Measurements from ENCODE around the gene FAM219A. TPM values are rescaled to one million over a fixed set of nuclear protein-coding genes. Genes with fewer than 3 reads are reported as not detected.

FAM219A gene
- total RNA-seq, 1 experiment from 2014 or later, result 20.6 TPM

- TF ChIP-seq ATF1 (CRISPR knock-in tag; IDR thresholded peaks at IDR 0.05) (no peak), ZNF263 (CRISPR knock-in tag; IDR thresholded peaks at IDR 0.05; ENCODE audit: low read depth) (no peak)
Observed at GRCh38 chr9:34499076-34499475, 40.7 kb upstream of the FAM219A start (continued).

DNA sequence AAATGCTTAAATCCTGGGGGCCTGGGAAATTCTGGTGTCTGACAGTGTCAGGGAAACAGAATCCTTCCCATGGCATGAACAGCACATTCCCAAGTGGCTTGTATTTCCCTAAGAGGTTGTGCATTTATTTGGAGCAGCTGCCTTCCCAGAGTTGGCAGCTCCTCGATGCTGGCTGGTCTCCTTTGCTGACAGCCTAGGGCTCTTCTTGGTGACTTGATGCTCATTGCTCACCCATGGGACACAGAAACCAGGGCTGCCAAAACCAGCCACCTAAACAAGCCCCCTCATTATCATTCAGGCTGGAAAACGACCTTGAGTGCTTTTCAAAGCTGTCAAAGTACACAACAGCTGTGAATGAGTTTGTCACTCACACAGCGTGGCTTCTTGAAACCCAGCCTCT is 40.2 kb upstream of the FAM219A start:
- no peak overlapping the region for H3K27ac Mint-ChIP-seq
- H3K36me3 Mint-ChIP-seq, result no peaks in the 10 kb centered on the region
- CTCF ChIA-PET, result interaction anchor here (1.0 to 4.5 kb wide), 3 partner anchors 12 to 95 kb away, joined by 3 to 27 read pairs (median 6); no protein-coding TSS in a partner anchor
- H3K9me3 Mint-ChIP-seq, result no peaks in the 10 kb centered on the region
- peaks cover 12% of the 10 kb centered on the region for H3K4me1 Mint-ChIP-seq
- H3K27me3 Mint-ChIP-seq (ENCODE audit: low read depth), result peaks cover 4% of the 10 kb centered on the region; the same call in 1 of the 2 replicates
- ATAC-seq (no peak), DNase-seq (ENCODE audit: low spot score) (no peak)
- POLR2A ChIA-PET, result interaction anchor here (0.6 kb wide), 1 partner anchor 308 kb away, joined by 5 read pairs; no protein-coding TSS in a partner anchor
- TF ChIP-seq, protein P1, sequence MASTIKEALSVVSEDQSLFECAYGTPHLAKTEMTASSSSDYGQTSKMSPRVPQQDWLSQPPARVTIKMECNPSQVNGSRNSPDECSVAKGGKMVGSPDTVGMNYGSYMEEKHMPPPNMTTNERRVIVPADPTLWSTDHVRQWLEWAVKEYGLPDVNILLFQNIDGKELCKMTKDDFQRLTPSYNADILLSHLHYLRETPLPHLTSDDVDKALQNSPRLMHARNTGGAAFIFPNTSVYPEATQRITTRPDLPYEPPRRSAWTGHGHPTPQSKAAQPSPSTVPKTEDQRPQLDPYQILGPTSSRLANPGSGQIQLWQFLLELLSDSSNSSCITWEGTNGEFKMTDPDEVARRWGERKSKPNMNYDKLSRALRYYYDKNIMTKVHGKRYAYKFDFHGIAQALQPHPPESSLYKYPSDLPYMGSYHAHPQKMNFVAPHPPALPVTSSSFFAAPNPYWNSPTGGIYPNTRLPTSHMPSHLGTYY (CRISPR knock-in tag; IDR thresholded peaks at IDR 0.05), result no peak
- no peak for TF ChIP-seq CREM (CRISPR knock-in tag; IDR thresholded peaks at IDR 0.05)
- TF ChIP-seq NFATC4 (CRISPR knock-in tag; IDR thresholded peaks at IDR 0.05), result no peak
- no peak for TF ChIP-seq CBFB (CRISPR knock-in tag; IDR thresholded peaks at IDR 0.05; ENCODE audit: low read depth)
- no peak for TF ChIP-seq RELA (CRISPR knock-in tag; IDR thresholded peaks at IDR 0.05; ENCODE audit: borderline replicate concordance)
- TF ChIP-seq, protein P2, sequence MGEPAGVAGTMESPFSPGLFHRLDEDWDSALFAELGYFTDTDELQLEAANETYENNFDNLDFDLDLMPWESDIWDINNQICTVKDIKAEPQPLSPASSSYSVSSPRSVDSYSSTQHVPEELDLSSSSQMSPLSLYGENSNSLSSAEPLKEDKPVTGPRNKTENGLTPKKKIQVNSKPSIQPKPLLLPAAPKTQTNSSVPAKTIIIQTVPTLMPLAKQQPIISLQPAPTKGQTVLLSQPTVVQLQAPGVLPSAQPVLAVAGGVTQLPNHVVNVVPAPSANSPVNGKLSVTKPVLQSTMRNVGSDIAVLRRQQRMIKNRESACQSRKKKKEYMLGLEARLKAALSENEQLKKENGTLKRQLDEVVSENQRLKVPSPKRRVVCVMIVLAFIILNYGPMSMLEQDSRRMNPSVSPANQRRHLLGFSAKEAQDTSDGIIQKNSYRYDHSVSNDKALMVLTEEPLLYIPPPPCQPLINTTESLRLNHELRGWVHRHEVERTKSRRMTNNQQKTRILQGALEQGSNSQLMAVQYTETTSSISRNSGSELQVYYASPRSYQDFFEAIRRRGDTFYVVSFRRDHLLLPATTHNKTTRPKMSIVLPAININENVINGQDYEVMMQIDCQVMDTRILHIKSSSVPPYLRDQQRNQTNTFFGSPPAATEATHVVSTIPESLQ (CRISPR knock-in tag; IDR thresholded peaks at IDR 0.05), result no peak
- no peak for TF ChIP-seq ARID4B (CRISPR knock-in tag; IDR thresholded peaks at IDR 0.05; ENCODE audit: borderline replicate concordance)
- TF ChIP-seq, protein P3, sequence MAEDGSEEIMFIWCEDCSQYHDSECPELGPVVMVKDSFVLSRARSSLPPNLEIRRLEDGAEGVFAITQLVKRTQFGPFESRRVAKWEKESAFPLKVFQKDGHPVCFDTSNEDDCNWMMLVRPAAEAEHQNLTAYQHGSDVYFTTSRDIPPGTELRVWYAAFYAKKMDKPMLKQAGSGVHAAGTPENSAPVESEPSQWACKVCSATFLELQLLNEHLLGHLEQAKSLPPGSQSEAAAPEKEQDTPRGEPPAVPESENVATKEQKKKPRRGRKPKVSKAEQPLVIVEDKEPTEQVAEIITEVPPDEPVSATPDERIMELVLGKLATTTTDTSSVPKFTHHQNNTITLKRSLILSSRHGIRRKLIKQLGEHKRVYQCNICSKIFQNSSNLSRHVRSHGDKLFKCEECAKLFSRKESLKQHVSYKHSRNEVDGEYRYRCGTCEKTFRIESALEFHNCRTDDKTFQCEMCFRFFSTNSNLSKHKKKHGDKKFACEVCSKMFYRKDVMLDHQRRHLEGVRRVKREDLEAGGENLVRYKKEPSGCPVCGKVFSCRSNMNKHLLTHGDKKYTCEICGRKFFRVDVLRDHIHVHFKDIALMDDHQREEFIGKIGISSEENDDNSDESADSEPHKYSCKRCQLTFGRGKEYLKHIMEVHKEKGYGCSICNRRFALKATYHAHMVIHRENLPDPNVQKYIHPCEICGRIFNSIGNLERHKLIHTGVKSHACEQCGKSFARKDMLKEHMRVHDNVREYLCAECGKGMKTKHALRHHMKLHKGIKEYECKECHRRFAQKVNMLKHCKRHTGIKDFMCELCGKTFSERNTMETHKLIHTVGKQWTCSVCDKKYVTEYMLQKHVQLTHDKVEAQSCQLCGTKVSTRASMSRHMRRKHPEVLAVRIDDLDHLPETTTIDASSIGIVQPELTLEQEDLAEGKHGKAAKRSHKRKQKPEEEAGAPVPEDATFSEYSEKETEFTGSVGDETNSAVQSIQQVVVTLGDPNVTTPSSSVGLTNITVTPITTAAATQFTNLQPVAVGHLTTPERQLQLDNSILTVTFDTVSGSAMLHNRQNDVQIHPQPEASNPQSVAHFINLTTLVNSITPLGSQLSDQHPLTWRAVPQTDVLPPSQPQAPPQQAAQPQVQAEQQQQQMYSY (CRISPR knock-in tag; IDR thresholded peaks at IDR 0.05), result no peak
- no peak for TF ChIP-seq CREB1 (CRISPR knock-in tag; IDR thresholded peaks at IDR 0.05)
- TF ChIP-seq MXD4 (CRISPR knock-in tag; IDR thresholded peaks at IDR 0.05; ENCODE audit: borderline replicate concordance), result no peak
- TF ChIP-seq, protein P4, sequence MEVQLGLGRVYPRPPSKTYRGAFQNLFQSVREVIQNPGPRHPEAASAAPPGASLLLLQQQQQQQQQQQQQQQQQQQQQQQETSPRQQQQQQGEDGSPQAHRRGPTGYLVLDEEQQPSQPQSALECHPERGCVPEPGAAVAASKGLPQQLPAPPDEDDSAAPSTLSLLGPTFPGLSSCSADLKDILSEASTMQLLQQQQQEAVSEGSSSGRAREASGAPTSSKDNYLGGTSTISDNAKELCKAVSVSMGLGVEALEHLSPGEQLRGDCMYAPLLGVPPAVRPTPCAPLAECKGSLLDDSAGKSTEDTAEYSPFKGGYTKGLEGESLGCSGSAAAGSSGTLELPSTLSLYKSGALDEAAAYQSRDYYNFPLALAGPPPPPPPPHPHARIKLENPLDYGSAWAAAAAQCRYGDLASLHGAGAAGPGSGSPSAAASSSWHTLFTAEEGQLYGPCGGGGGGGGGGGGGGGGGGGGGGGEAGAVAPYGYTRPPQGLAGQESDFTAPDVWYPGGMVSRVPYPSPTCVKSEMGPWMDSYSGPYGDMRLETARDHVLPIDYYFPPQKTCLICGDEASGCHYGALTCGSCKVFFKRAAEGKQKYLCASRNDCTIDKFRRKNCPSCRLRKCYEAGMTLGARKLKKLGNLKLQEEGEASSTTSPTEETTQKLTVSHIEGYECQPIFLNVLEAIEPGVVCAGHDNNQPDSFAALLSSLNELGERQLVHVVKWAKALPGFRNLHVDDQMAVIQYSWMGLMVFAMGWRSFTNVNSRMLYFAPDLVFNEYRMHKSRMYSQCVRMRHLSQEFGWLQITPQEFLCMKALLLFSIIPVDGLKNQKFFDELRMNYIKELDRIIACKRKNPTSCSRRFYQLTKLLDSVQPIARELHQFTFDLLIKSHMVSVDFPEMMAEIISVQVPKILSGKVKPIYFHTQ (CRISPR knock-in tag; IDR thresholded peaks at IDR 0.05), result no peak
- TF ChIP-seq IRF1 (CRISPR knock-in tag; IDR thresholded peaks at IDR 0.05), result no peak
- H3K4me3 Mint-ChIP-seq, result no peak overlapping the region
